ENCODE measurements around the gene CIAO2A. TPM values are rescaled to one million over a fixed set of nuclear protein-coding genes. Genes with fewer than 3 reads are reported as not detected.

CIAO2A gene
- total RNA-seq, 3 donors from 2014 or later: 42.6 to 71.8 (median 50.9) TPM

- Histone ChIP-seq H3K27ac (no peak overlapping the region), H3K36me3 (no peaks in the 10 kb centered on the region), H3K9me3 (no peaks in the 10 kb centered on the region), H3K27me3 (no peaks in the 10 kb centered on the region), H3K4me3 (no peak overlapping the region), H3K4me1 (no peaks in the 10 kb centered on the region)
- DNase-seq (ENCODE audit: low spot score in 2 of 2): no peak
- TF ChIP-seq POLR2AphosphoS5 (IDR thresholded peaks at IDR 0.05): no peak
- no peak for TF ChIP-seq CTCF (IDR thresholded peaks at IDR 0.05)
- no peak for TF ChIP-seq POLR2A (IDR thresholded peaks at IDR 0.05)
- intact Hi-C loops (cut with DNase I; ENCODE audit: low total_unique reads): no loop called here
These were observed 67.0 kb downstream of the CIAO2A start for GRCh38 chr15:64026591-64026990.

GRCh38 chr15:64024172-64025050 lies 69.2 kb downstream of the CIAO2A start:
- H3K36me3 ChIP-seq: no peaks in the 10 kb centered on the region
- H3K4me1 ChIP-seq: no peaks in the 10 kb centered on the region
- H3K27me3 ChIP-seq: no peaks in the 10 kb centered on the region
- DNase-seq (ENCODE audit: low spot score in 2 of 2): no peak
- H3K9me3 ChIP-seq: no peaks in the 10 kb centered on the region
- H3K27ac ChIP-seq: no peak overlapping the region
- H3K4me3 ChIP-seq: no peak overlapping the region
- TF ChIP-seq CTCF (IDR thresholded peaks at IDR 0.05) (no peak), POLR2A (IDR thresholded peaks at IDR 0.05) (no peak), POLR2AphosphoS5 (IDR thresholded peaks at IDR 0.05) (no peak)
- intact Hi-C loops (cut with DNase I; ENCODE audit: low total_unique reads): no loop called here

- no peaks in the 10 kb centered on the region for H3K27me3 ChIP-seq
- H3K4me3 ChIP-seq: no peak overlapping the region
- no peaks in the 10 kb centered on the region for H3K36me3 ChIP-seq
- H3K4me1 ChIP-seq: no peaks in the 10 kb centered on the region
- H3K27ac ChIP-seq: no peak overlapping the region
- TF ChIP-seq POLR2AphosphoS5 (IDR thresholded peaks at IDR 0.05) (no peak), POLR2A (IDR thresholded peaks at IDR 0.05) (no peak), CTCF (IDR thresholded peaks at IDR 0.05) (no peak)
- intact Hi-C loops (cut with DNase I; ENCODE audit: low total_unique reads): no loop called here
- H3K9me3 ChIP-seq: no peaks in the 10 kb centered on the region
- DNase-seq (ENCODE audit: low spot score in 2 of 2): no peak
These were observed 70.4 kb downstream of the CIAO2A start for GRCh38 chr15:64023220-64023619.

- Histone ChIP-seq H3K9me3 (no peaks in the 10 kb centered on the region), H3K4me1 (no peaks in the 10 kb centered on the region), H3K4me3 (no peak overlapping the region), H3K36me3 (no peaks in the 10 kb centered on the region), H3K27ac (no peak overlapping the region), H3K27me3 (no peaks in the 10 kb centered on the region)
- intact Hi-C loops (cut with DNase I; ENCODE audit: low total_unique reads): no loop called here
- no peak for DNase-seq (ENCODE audit: low spot score in 2 of 2)
- TF ChIP-seq CTCF (IDR thresholded peaks at IDR 0.05) (no peak), POLR2A (IDR thresholded peaks at IDR 0.05) (no peak)
These were observed 71.1 kb downstream of the CIAO2A start for GRCh38 chr15:64022571-64022970.

Other genes starting within 250 kb of the CIAO2A start
- 10 to 100 TPM; 23.6 to 37.3 (median 29.6) TPM for gene DAPK2, start 47.4 kb downstream of the CIAO2A start, total RNA-seq
- 100 to 1,000 TPM; 107 to 144 (median 125) TPM for gene SNX1, start 2.1 kb upstream of the CIAO2A start, total RNA-seq
- gene SNX22, start 57.9 kb upstream of the CIAO2A start, total RNA-seq: 1 to 10 TPM in 1 of 3 donors, under 1 TPM in 2; 0.48 to 1.5 (median 0.98) TPM
- 100 to 1,000 TPM; 239 to 331 (median 312) TPM for gene PPIB, start 69.2 kb upstream of the CIAO2A start, total RNA-seq